ENCODE results near the gene PDHB.
A peak's percentile ranks its signal among the peaks of the same experiment; 100 is the strongest.
"Not testable (repeated sequence)": the region's sequence is repeated elsewhere in the genome, so short reads cannot be mapped to it uniquely, and the experiment has no call there.

PDHB gene

DNA sequence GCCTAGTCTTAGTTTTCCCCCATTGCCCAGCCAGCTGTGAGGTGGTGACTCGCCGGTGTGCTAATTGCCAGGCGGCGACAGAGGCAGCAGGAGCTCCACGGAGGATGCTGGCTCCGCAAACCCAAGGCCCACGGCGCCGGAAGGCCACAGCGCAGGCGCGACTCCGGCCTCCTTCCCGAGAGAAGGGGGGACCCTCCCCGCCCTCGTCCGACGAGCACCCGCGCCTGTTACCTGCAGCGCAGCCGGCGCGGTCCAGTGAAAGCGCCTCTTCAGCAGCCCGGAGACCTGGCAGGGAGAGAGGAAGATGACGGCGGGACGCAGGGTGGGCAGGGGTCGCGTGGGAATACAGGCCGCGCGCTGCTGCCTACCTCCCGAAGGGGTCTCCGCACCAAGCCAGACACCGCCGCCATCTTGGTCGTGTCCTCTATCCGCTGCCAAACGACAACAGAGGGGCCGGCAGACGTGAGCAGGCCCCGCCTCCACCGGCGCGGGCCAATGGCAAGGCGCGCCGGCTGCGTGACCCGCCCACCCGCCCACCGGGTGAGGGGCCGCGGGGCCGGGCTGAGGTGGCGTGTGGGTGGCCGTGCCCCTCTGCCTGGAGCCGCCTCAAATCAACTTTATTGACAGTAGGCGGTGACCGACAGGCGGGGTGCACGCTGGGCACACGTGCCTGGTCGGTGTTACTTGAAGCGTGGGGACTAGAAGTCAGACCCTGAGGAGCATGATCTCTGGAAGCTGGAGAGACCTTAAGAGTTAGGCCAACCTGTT lies at the start of gene PDHB:
PDHB (minus strand) TSS at position 433 of the 768 bp plus-strand sequence; CDS start at position 410, 23 bp downstream.
- peak; percentile 89 for DNase-seq

DNA sequence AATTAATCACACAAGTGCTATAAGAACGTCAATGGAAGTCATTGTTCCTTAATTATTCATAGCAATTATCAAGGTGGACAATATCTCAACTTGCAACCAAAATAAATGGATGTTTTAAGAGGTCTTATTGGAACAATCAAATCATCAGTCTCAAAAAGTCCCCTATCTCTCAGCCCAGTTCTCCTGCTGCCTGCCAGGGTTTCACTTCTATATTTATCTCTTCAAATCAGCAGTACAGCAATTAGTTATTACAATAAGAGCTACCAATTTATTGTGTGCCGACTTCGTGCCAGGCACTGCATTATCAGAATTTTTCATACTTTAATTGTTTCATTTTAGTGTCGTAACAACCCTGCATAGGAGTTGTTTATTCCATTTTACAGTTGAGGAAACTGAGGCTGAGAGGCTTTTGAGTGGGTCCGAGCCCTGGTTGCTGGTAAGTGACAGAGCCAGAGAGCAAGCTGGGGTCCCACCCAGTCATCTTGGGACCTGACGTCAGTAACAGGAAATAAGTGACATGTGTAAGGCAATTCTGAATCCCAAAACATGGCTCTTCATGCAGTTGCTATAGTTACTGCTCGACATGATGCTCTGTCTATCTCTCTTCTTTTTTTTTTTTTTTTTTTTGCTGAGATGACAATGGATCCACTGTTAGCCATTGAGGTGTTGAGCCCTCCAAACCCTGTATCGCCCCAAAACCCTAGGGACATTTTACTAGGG lies 49.4 kb upstream of the PDHB start:
- DNase-seq, result no peak

DNA sequence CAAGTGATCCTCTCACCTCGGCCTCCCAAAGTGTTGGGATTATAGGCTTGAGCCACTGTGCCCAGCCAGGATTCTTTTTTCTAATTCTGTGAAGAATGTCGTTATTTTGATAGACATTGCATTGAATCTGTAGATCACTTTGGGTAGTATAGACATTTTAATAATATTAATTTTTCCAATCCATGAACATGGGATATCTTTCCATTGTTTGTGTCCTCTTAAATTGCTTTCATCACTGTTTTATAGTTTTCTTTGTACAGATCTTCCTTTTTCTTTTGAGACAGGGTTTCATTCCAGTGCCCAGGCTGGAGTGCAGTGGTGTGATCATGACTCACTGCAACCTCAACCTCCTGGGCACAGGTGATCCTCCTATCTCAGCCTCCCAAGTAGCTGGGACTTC lies 46.7 kb upstream of the PDHB start:
- no peak for DNase-seq

DNA sequence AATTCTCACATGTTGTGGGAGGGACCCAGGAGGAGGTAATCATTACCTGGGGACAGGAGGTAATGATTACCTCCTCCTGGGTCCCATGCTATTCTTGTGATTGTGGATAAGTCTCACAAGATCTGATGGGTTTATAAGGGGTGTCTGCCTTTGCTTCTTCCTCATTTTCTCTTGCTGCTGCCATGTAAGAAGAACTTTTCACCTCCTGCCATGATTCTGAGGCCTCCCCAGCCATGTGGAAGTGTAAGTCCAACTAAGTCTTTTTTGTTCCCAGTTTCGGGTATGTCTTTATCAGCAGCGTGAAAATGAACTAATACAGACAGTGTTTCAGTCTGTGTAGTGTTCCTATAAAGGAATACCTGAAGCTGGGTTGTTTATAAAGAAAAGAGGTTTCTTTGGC lies 45.1 kb upstream of the PDHB start:
- no peak for DNase-seq

DNA sequence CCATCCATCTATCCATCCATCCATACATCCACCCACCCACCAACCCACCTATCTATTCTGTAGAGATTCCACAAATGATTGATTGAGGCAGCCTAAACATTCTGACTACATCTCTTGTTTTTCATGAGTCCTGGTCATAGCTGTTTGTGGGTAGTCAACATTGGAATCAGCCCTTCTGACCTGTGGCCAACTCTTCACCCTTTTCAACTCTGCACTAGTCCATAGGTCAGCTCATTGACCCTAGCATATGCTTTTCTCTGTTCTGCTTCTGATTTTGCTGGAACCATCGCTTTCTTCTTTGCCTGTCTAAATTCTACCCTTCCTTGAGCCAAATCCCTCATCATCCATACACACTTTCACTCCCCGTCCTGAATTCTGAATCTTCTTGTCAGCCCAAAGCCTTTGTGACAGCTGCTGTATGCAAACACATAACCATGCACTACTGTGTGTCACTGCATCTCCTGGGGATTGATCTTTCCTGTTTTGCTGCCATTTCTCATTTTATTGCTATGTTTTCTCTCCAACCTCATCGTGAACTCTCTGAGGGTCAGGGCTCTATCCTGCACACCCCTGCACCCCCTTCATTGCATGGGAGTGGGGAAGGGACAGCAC lies 41.4 kb upstream of the PDHB start:
- no peak for DNase-seq

DNA sequence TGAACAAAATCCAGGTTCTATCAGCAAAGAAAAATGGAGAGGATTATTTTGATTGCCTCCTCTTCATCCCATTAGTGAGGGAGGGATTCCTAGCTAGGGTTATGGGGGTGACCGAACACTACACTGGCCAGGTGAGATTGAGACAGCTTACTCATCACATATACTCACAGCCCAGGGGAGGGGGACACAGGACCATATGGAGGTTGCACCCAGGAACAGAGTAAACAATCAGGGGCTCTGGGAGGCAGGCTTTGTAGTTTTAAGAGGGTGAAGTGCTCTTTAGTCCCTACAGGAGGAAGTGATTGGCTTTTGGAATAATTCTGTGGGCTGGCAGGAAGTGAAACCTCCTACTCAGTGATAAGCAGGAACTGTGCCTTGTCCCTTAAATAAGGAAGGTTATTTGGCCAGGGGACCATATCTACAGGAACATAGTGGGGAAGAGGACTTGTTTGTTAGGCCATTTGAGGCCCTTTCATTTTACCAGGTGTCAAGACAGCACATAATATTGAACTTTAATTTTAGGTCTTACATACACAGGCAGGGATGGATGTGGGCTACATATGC lies 40.8 kb upstream of the PDHB start:
- DNase-seq, result no peak

DNA sequence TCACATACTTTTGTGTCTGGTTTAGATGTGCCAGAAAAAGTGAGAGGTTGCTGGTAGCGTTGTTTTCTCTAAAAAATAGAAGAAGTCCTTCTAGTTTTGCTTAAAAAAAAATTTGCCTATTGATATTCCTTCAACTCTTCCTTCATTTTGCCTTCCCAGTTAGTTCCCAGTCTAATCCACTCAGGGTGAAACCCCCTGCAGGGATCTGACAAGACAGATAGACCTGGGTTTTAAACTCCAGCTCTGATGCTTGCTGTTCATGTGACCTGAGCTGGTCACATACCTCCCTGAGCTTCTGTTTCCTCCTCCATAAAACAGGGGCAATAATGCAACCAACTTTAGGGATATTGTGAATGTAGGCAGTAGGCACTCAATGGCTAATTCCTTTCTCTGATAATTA lies 39.6 kb upstream of the PDHB start:
- no peak for DNase-seq

DNA sequence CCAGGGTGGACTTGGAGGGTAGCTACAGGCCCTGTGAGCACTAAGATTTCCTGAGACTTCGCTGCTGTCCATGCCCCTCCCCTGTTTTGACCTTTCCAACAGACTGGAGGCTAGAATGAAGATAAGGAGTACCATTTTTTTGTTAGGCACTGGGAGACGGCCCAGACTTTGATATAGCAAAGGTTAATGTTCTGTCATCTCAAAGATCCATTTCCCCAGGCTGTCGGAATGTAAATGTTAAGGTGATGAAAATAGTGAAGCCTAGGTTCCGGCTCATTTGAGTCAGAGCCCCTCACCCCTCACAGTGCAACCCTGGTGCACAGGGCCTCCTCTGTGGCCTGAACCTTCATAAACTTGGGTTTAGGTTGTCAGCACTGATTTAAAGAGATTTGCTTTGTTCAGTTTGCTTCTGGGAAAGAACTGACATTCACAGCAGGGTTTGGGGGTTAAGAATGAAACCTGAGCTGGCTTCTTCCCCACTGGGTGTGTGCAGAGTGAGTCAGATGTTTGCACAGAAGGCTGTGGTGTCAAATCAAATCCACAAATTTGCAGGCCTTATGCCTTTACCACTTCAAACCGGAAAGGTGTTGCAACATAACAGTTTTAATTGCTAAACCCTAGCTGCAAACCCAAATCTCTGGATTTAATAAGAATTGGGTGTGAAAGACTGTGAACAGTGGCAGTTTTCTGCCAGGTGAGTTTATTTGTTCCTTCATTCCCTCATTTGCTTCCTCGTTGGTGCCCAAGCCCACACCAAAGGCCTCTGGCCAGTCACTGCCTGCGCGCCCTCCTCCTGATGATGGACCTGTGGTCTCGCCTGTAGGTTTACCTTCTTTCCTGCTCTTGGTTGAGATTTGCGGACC lies 37.6 kb upstream of the PDHB start:
- DNase-seq, result peak; percentile 48

DNA sequence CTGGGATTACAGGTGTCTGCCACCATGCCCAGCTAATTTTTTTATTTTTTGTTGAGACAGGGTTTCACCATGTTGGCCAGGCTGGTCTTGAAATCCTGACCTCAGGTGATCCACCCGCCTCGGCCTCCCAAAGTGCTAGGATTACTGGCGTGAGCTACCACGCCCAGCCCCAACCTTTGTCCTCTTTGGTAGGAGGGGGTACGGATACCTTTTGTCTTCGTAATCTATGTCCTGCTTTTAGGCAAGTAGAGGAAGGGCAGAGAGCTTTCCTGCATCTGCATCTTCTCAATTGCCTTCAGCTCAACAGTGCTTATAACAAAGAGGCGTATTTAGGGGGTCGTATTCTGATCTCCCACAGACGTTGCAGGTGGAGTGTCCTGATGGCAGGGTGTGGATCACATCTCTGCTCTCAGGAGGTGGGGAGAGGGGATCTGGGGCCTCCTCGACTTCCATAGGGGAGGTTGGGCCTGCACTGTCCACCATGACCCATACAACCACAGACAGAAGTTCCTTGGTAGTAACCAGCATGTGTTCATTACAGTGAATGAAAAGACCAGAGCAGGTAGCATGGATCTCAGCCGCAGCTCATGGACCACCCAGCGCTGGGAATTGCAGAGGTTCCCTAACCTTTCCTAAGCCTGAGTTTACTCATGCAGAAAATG lies 36.9 kb upstream of the PDHB start:
- DNase-seq, result no peak

DNA sequence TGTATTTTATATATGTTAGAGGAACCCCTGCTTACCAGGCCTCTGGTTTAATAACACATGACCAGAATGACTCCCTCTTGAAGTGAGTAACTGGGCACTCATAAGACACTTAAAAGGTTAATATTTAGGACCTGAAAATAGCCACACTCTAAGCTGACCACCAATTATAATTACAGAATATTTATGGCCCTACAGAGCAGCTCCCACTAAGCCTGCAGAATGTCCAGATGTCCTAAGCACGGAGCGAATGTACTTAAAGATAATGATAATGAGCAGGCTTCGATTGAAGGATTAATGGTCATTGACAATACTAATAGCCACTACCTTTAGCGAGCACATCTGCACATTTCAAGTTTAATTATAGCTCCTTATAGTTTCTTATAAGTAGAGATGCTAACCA lies 35.5 kb upstream of the PDHB start:
- DNase-seq, result no peak

DNA sequence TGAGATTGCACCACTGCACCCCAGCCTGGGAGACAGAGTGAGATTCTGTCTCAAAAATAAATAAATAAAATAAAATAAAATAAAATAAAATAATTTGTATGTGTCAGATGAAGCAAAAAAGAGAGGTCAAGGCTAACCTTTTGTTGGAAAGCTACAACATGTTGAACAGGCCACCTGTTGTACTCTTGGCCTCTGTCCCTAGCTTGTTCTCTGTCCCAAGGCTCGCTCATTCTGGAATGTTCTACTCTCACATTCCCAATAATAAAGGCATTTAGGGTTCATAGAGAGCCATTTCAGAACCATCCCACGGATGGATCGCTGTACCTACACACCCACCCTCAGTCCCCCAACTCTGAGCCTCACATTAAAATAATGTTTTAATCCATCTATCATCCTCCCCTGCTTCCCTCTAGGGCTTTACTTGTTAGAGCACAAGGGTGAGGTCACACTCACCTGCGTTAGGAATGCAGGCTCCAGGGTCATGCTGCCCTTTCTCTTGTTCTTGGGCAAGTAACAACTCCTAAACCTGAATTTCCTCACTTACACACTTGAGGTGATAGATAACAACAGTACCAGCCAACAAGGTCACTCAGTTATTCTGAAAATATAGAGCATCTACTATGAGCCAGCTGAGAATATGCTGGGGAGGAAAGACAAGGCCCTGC lies 33.4 kb upstream of the PDHB start:
- no peak for DNase-seq

DNA sequence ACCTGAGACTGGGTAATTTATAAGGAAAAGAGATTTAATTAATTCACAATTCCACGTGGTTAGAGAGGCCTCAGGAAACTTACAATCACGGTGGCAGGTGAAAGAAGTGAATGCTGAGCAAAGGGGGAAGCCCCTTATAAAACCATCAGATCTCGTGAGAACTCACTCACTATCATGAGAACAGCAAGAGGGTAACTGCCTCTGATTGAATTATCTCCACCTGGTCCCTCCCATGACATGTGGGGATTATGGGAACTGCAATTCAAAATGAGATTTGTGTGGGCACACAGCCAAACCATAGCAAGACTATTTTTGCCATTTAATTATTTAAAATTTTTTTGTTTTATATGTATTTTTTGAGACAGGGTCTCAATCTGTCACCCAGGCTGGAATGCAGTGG lies 31.2 kb upstream of the PDHB start:
- DNase-seq, result no peak

DNA sequence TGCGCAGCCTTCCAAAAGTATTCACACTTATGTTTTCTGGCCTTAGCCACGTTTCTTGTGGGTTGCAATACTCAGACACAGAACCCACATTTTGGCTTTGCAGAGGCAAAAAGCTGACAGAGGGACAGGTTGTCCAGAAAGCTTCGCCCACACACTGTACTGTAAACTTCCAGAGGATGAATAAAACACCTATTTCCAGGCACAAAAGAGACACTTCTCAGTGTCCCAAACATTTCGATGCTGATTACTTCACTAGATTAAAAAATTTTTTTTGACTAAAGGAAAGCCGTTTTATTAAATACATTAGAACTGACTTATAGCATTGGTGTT lies 30.3 kb upstream of the PDHB start:
- no peak for DNase-seq

DNA sequence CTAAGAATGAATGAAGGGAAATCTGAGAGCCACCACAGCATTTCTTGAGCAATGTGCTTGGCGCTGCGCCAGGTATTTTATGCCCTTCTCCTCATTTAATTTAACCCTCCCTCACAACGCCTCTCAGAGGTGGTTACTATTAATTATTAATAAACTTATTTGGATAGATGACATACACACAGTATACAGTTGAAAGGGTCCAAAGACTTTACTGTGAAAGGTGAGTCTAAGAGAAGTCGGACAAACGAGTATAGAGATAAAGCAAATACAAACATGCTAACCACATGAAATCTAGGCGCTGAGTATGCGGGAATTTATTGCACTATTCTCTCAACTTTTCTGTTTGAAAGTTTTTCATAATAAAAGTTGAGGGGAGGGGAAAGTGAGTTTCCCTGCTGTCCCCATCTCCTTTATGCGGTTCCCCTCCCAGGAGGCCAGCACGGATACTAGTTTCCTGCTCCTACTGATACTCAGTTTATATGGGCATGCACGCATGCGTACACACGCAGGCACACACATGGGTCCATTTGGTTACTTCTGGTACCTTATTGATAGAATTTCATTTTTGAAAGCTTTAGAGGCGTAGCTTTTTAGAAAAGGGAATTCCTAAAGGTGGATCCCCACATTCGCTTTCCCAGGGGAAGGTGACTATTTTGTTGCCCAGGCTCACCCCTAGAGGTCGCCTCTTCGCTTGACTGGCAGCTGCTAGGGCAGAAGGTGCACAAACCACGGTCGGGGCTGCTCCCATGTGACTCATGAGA lies 29.7 kb upstream of the PDHB start:
- DNase-seq, result peak; percentile 72

DNA sequence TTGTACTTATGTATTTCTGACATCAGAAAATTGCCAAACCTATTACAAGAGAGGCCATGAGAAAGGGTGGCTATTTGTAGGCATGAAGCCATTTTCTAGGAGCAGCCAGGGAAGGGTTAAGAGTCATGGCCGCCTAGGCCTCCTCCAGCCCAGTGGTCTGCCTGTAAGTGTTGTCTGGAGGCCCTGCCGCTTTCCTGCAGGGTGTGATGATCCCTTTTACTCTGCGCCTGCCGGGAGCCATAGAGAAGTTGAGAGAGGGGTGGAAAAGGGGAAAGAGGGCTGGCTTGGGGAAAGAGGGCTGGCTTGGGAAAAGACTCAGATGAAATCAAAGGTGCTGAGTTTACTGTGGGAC lies 29.2 kb upstream of the PDHB start:
- no peak for DNase-seq

DNA sequence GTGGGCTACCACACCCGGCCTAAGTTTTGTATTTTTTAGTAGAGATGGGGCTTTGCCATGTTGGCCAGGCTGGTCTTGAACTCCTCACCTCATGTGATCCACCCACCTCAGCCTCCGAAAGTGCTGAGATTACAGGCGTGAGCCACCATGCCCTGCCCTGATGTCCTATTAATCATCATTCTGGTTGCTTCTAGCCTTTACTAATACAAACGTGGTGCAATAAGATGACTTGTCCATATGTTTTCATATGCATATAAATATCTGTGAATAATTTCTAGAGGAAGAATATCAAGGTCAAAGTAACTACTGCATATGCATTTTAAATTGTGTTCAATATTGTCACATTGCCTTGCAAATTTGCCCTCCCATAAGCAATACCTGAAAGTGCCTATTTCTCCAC lies 25.5 kb upstream of the PDHB start:
- no peak for DNase-seq

DNA sequence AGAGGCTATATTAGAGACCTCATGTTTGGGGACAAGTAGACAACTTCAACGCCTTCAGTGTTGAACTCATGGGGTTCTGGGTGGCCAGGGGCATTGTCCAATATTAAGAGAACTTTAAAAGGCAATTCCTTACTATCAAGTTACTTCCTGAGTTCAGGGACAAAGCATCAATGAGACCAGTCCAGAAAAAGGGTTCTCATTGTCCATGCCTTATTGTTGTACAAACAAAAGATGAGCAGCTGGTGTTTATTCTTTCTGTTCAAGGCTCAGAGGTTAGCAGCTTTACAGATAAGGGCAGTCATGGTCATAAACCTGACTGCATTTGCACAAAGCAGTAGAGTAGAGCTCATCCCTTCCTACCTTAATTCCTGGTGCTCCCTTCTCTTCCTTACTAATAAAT lies 18.5 kb upstream of the PDHB start:
- no peak for DNase-seq

DNA sequence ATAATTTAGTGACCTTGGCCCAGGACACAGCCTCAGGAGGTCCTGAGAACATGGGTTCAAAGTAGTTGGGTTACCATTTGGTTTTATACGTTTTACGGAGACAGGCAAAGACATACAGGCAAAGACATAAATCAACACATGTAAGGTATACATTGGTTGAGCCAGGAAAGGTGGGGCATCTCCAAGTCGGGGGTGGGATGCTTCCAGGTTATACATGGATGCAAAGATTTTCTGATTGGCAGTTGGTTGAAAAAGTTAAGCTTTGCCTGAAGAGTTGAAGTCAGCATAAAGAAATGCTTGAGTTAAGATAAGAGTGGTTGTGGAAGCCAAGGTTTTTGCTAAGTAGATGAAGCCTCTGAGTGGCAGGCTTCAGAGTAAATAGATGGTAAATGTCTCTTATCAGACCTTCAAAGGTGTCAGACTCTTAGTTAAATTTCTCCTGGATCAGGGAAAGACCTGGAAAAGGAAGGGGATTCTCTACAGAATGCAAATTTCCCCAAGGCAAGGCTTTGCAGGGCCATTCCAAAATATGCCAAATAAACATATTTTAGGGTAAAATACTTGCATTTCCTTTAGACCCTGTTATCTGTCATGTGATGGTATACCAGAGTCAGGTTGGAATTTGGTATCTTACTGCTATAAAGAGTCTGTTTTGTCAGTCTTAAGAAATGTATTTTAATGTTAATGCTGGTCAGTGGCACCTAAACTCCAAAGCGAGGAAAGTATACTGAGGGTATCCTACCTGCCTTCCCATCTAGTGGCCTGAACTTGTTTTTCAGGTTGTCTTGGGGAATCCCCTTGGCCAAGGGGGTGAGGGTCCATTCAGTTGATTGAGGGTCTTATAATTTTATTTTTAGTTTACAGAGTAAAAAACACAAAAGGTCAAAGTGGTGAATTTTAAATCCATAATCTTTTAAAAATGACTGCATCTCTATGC lies 8.2 kb upstream of the PDHB start:
- DNase-seq, result no peak

DNA sequence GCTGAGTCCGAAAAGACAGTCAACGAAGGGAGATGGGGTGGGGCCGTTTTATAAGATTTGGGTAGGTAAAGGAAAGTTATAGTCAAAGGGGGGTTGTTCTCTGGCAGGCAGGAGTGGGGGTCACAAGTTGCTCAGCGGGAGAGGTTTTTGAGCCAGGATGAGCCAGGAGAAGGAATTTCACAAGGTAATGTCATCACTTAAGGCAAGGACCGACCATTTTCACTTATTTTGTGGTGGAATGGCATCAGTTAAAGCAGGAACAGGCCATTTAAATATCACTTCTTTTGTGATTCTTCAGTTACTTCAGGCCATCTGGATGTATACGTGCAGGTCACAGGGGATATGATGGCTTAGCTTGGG lies 7.3 kb upstream of the PDHB start:
- DNase-seq, result not testable (repeated sequence)

DNA sequence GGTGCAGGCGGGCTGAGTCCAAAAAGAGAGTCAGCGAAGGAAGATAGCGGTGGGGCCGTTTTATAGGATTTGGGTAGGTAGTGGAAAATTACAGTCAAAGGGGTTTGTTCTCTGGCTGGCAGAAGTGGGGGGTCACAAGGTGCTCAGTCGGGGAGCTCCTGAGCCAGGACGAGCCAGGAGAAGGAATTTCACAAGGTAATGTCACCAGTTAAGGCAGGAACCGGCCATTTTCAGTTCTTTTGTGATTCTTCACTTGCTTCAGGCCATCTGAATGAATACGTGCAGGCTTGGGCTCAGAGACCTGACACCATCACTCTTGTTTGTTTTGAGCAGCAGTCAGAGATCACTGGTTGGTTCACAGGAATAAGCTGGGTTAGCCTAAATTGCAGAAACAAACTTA lies 3.6 kb upstream of the PDHB start:
- not testable (repeated sequence) for DNase-seq

All from CD4-positive, alpha-beta T cell treated with Interleukin-10 for 1 hour (primary cell).